Activated T-helper 2 cell treated with anti-CD3 and anti-CD28 coated beads, Interferon-gamma antibody, Interleukin-2, Interleukin-4, amounts not matched to agents 10 μg/mL and 5 μg/mL and 100 μg/mL, durations not matched to agents 14 hours and 24 hours and 36 hours (primary cell): Measurements from ENCODE around the gene UBQLN4. TPM values are rescaled to one million over a fixed set of nuclear protein-coding genes. Genes with fewer than 3 reads are reported as not detected.

Experiments
- DNase-seq: peaks from one replicate; pipeline ENCODE4 v3.0.0; 2021; ENCODE audit warnings: low spot score
- H3K27ac Mint-ChIP-seq: one replicate; pipeline ENCODE4 v1.8.0; 2021; ENCODE audit warnings: mixed read lengths
- H3K27me3 Mint-ChIP-seq: one replicate; pipeline ENCODE4 v1.8.0; 2021; ENCODE audit warnings: low read depth, mixed read lengths
- H3K36me3 Mint-ChIP-seq: one replicate; pipeline ENCODE4 v1.8.0; 2021; ENCODE audit warnings: low read depth, mixed read lengths
- H3K4me1 Mint-ChIP-seq: one replicate; pipeline ENCODE4 v1.8.0; 2021; ENCODE audit warnings: low read depth, mixed read lengths
- H3K4me3 Mint-ChIP-seq: one replicate; pipeline ENCODE4 v1.8.0; 2021; ENCODE audit warnings: low read depth, mild to moderate bottlenecking, moderate library complexity, mixed read lengths
- H3K9me3 Mint-ChIP-seq: one replicate; pipeline ENCODE4 v1.8.0; 2021; ENCODE audit warnings: mixed read lengths
- intact Hi-C: fragments of 100-400 bp; cut with micrococcal nuclease; formaldehyde crosslinking; loops from one replicate; pipeline ENCODE4 v1.15.1; 2023
- total RNA-seq: library from RNA; stranded (reverse); gene quantifications from 2 replicates; pipeline ENCODE4 v1.2.3, GENCODE V29; 2022

UBQLN4 gene
- total RNA-seq, 1 donor from 2014 or later = 71.3 TPM

GRCh38 chr1:156065871-156066270 lies 12.3 kb upstream of the UBQLN4 start:
- no peaks in the 10 kb centered on the region for H3K36me3 Mint-ChIP-seq
- no peak overlapping the region for H3K27ac Mint-ChIP-seq
- peaks cover 12% of the 10 kb centered on the region for H3K4me1 Mint-ChIP-seq
- no peak for DNase-seq
- intact Hi-C loops = loop anchor here (1.0 to 10.0 kb wide), 4 partner anchors 40 to 127 kb away; partner anchors contain the start of gene SSR2
- peaks cover 3% of the 10 kb centered on the region for H3K27me3 Mint-ChIP-seq
- H3K9me3 Mint-ChIP-seq = no peaks in the 10 kb centered on the region
- no peak overlapping the region for H3K4me3 Mint-ChIP-seq

- H3K27ac Mint-ChIP-seq = no peak overlapping the region
Measured at GRCh38 chr1:156065212-156065611, 11.6 kb upstream of the UBQLN4 start.

GRCh38 chr1:156064615-156065014 lies 11.0 kb upstream of the UBQLN4 start:
- Mint-ChIP-seq H3K27me3 (no peaks in the 10 kb centered on the region), H3K36me3 (no peaks in the 10 kb centered on the region), H3K4me1 (peaks cover 12% of the 10 kb centered on the region), H3K27ac (no peak overlapping the region), H3K4me3 (no peak overlapping the region), H3K9me3 (no peaks in the 10 kb centered on the region)
- DNase-seq = no peak
- intact Hi-C loops = loop anchor here (10.0 kb wide), 1 partner anchor 60 kb away; no protein-coding TSS in a partner anchor

More at GRCh38 chr1:156065212-156065611, 11.6 kb upstream of the UBQLN4 start:
- Mint-ChIP-seq H3K36me3 (no peaks in the 10 kb centered on the region), H3K27me3 (no peaks in the 10 kb centered on the region), H3K9me3 (no peaks in the 10 kb centered on the region), H3K4me1 (peaks cover 12% of the 10 kb centered on the region), H3K4me3 (no peak overlapping the region)
- no peak for DNase-seq
- intact Hi-C loops = loop anchor here (10.0 kb wide), 1 partner anchor 60 kb away; no protein-coding TSS in a partner anchor

- DNase-seq = no peak
- Mint-ChIP-seq H3K9me3 (no peaks in the 10 kb centered on the region), H3K36me3 (no peaks in the 10 kb centered on the region), H3K4me3 (no peak overlapping the region), H3K4me1 (peaks cover 12% of the 10 kb centered on the region), H3K27me3 (no peaks in the 10 kb centered on the region), H3K27ac (no peak overlapping the region)
- intact Hi-C loops = loop anchor here (10.0 kb wide), 1 partner anchor 59 kb away; no protein-coding TSS in a partner anchor
Measured at GRCh38 chr1:156063997-156064285, 10.3 kb upstream of the UBQLN4 start.

- H3K4me1 Mint-ChIP-seq = peaks cover 12% of the 10 kb centered on the region
Measured at GRCh38 chr1:156062189-156062588, 8.6 kb upstream of the UBQLN4 start.

GRCh38 chr1:156060937-156061636 lies 7.5 kb upstream of the UBQLN4 start, which contains the start of gene RAB25:
Gene RAB25, plus strand, starts transcription at chr1:156061160. Its CDS starts 241 bp downstream, at chr1:156061401.
- Mint-ChIP-seq H3K9me3 (no peaks in the 10 kb centered on the region), H3K4me3 (no peak within 1 kb of the TSS), H3K4me1 (peaks cover 12% of the 10 kb centered on the region), H3K27me3 (no peaks in the 10 kb centered on the region), H3K27ac (no peak within 1 kb of the TSS), H3K36me3 (peaks cover 9% of the 10 kb centered on the region)
- intact Hi-C loops = loop anchor here (10.0 kb wide), 1 partner anchor 56 kb away; no protein-coding TSS in a partner anchor
- DNase-seq = no peak

More at GRCh38 chr1:156062189-156062588, 8.6 kb upstream of the UBQLN4 start:
- Mint-ChIP-seq H3K27me3 (no peaks in the 10 kb centered on the region), H3K36me3 (peaks cover 3% of the 10 kb centered on the region), H3K9me3 (no peaks in the 10 kb centered on the region), H3K4me3 (no peak overlapping the region), H3K27ac (no peak overlapping the region)
- DNase-seq = no peak
- intact Hi-C loops = loop anchor here (10.0 kb wide), 1 partner anchor 57 kb away; no protein-coding TSS in a partner anchor

- H3K27ac Mint-ChIP-seq = no peak overlapping the region
- no peaks in the 10 kb centered on the region for H3K9me3 Mint-ChIP-seq
- peaks cover 25% of the 10 kb centered on the region for H3K4me1 Mint-ChIP-seq
- H3K27me3 Mint-ChIP-seq = no peaks in the 10 kb centered on the region
- intact Hi-C loops = no loop called here
- H3K4me3 Mint-ChIP-seq = peak overlapping the region; percentile 6
- DNase-seq = no peak
- H3K36me3 Mint-ChIP-seq = peaks cover 24% of the 10 kb centered on the region
Measured at GRCh38 chr1:156056326-156056849, 2.8 kb upstream of the UBQLN4 start.

GRCh38 chr1:156055281-156056048 lies 1.9 kb upstream of the UBQLN4 start:
- Mint-ChIP-seq H3K4me3 (peak overlapping the region; percentile 92), H3K36me3 (peaks cover 27% of the 10 kb centered on the region), H3K27me3 (no peaks in the 10 kb centered on the region), H3K27ac (peak overlapping the region; percentile 61), H3K4me1 (peaks cover 25% of the 10 kb centered on the region), H3K9me3 (no peaks in the 10 kb centered on the region)
- no peak for DNase-seq
- intact Hi-C loops = no loop called here

GRCh38 chr1:156054500-156055280 lies 1.1 kb upstream of the UBQLN4 start, which contains the start of gene LAMTOR2:
Gene LAMTOR2, plus strand, starts transcription at chr1:156054782. Its CDS starts 108 bp downstream, at chr1:156054890.
- Mint-ChIP-seq H3K27me3 (no peaks in the 10 kb centered on the region), H3K4me1 (peaks cover 25% of the 10 kb centered on the region), H3K36me3 (peaks cover 31% of the 10 kb centered on the region), H3K9me3 (no peaks in the 10 kb centered on the region), H3K4me3 (peak within 1 kb of the TSS; percentile 96), H3K27ac (peak within 1 kb of the TSS; percentile 96)
- DNase-seq = peak; percentile 94
- intact Hi-C loops = loop anchor here (1.0 to 5.0 kb wide), 7 partner anchors 28 to 847 kb away; partner anchors contain the start of genes KHDC4, MEX3A, MTX1 and SMG5

GRCh38 chr1:156052862-156053767 lies 483 bp downstream of the UBQLN4 start:
- DNase-seq = peak; percentile 66
- Mint-ChIP-seq H3K9me3 (no peaks in the 10 kb centered on the region), H3K27me3 (no peaks in the 10 kb centered on the region), H3K4me1 (peaks cover 25% of the 10 kb centered on the region), H3K27ac (peak overlapping the region; percentile 92), H3K4me3 (peak overlapping the region; percentile 96), H3K36me3 (peaks cover 47% of the 10 kb centered on the region)
- intact Hi-C loops = loop anchor here (5.0 kb wide), 1 partner anchor 846 kb away; the partner anchor contains the start of genes MTX1 and THBS3

GRCh38 chr1:156051011-156051725 lies 2.4 kb downstream of the UBQLN4 start:
- H3K27ac Mint-ChIP-seq = no peak overlapping the region
- no peaks in the 10 kb centered on the region for H3K27me3 Mint-ChIP-seq
- DNase-seq = no peak
- H3K36me3 Mint-ChIP-seq = peaks cover 40% of the 10 kb centered on the region
- H3K4me1 Mint-ChIP-seq = peaks cover 20% of the 10 kb centered on the region
- H3K4me3 Mint-ChIP-seq = peak overlapping the region; percentile 31
- intact Hi-C loops = loop anchor here (5.0 kb wide), 1 partner anchor 844 kb away; the partner anchor contains the start of genes MTX1 and THBS3
- no peaks in the 10 kb centered on the region for H3K9me3 Mint-ChIP-seq
